ENCODE data around the gene TCERG1L. TPM values are rescaled to one million over a fixed set of nuclear protein-coding genes. Genes with fewer than 3 reads are reported as not detected.

Gene TCERG1L
- total and polyA plus RNA-seq, 4 donors = 0.02 to 0.09 (median 0.08) TPM; not detected in 1

DNA sequence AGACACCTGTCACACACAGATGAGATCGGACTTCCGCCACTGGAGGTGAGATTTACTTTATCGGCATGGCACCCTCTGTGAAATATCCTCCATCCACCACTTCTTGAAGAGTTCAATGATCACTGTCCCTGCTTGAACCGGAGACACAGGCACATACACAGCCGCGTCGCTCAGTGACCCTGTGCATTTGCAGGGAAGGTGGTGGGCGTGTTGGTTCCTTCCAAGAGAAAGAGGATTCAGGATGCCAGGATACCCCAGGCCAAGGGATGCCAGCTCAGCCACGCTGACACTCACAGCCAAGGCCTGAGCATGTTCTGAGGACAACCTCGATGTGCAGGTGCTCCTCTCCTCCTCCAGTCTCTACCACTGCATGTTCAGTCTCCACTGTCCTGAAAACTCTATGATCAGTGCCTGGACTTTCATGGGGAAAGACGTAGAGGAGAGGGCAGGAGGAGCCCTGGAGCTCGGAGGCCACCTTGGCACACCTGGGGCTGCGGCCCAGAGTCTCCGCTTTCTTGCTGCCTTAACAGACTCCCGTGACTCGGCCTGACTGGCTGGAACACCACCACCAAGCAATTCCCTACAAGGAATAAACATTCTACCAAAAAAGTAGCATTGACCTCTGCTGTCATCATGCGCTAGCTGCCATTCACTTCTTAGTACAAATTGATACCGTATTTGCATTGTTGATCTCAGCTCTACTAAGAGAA is 115.2 kb downstream of the TCERG1L start:
- Histone ChIP-seq H3K27me3 (ENCODE audit: control insufficient read depth in 3 of 3, insufficient read depth in 3 of 3, low read length in 2 of 3) (peaks cover 0 to 3% (median 0%) of the 10 kb centered on the region in 3 donors), H3K27ac (ENCODE audit: low read depth in 1 of 2, low read length in 1 of 2) (no peak overlapping the region), H3K9ac (ENCODE audit: insufficient read depth in 1 of 2, low read length in 2 of 2) (no peak overlapping the region), H3K4me1 (ENCODE audit: control insufficient read depth in 5 of 5, insufficient read depth in 5 of 5, low read length in 5 of 5) (no peaks in the 10 kb centered on the region), H3K9me3 (ENCODE audit: control insufficient read depth in 4 of 4, insufficient read depth in 3 of 4, low read length in 3 of 4) (peaks cover 0 to 6% (median 2%) of the 10 kb centered on the region in 4 donors), H3K36me3 (ENCODE audit: control insufficient read depth in 4 of 4, insufficient read depth in 4 of 4, low read length in 4 of 4) (no peaks in the 10 kb centered on the region), H3K4me3 (no peak overlapping the region)
- TF ChIP-seq, protein P1, sequence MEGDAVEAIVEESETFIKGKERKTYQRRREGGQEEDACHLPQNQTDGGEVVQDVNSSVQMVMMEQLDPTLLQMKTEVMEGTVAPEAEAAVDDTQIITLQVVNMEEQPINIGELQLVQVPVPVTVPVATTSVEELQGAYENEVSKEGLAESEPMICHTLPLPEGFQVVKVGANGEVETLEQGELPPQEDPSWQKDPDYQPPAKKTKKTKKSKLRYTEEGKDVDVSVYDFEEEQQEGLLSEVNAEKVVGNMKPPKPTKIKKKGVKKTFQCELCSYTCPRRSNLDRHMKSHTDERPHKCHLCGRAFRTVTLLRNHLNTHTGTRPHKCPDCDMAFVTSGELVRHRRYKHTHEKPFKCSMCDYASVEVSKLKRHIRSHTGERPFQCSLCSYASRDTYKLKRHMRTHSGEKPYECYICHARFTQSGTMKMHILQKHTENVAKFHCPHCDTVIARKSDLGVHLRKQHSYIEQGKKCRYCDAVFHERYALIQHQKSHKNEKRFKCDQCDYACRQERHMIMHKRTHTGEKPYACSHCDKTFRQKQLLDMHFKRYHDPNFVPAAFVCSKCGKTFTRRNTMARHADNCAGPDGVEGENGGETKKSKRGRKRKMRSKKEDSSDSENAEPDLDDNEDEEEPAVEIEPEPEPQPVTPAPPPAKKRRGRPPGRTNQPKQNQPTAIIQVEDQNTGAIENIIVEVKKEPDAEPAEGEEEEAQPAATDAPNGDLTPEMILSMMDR (IDR thresholded peaks at IDR 0.05; ENCODE audit: control extremely low read depth, extremely low read depth) = no peak
- 86 to 94% methylated on average over 18 of the region's 18 CpGs for WGBS, 2 donors
- DNase-seq = no peak
- no peak for ATAC-seq (ENCODE audit: insufficient read depth, low FRiP score)

DNA sequence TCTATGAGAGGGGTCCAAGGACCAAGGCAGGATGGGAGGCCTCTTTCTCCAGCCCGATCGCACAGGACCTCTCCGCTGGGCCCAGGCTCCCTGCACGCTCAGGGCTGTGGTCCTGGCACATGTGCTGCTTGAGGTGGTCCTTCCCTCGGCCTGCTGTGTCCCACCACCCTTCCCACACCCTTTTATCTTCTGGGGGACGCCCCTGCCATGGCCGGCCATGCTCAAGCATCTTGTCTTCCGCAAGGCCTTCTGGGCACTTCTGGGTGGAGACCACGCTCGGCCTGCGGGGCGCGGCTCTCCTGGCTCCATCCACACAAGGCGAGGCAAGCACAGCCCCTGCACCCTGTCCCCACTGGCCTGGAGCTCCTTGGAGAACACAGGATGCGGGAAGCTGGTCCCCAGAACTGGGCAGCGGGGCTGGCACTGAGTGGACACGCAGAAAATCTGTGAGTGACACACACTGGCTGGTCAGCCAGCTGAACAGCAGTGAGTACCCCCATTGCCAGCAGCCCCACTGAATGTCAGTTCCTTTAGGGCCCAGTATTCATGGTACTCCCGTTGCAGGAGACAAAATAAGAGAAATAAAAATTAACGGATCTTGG is 115.9 kb downstream of the TCERG1L start:
- ATAC-seq (ENCODE audit: insufficient read depth, low FRiP score) = no peak
- H3K27ac ChIP-seq (ENCODE audit: low read depth in 1 of 2, low read length in 1 of 2) = no peak overlapping the region
- no peaks in the 10 kb centered on the region for H3K36me3 ChIP-seq (ENCODE audit: control insufficient read depth in 4 of 4, insufficient read depth in 4 of 4, low read length in 4 of 4)
- no peak for DNase-seq
- H3K27me3 ChIP-seq (ENCODE audit: control insufficient read depth in 3 of 3, insufficient read depth in 3 of 3, low read length in 2 of 3) = peaks cover 0 to 3% (median 0%) of the 10 kb centered on the region in 3 donors
- no peak overlapping the region for H3K4me3 ChIP-seq
- 84 to 85% methylated on average over 19 of the region's 19 CpGs for WGBS, 2 donors
- no peaks in the 10 kb centered on the region for H3K4me1 ChIP-seq (ENCODE audit: control insufficient read depth in 5 of 5, insufficient read depth in 5 of 5, low read length in 5 of 5)
- no peak overlapping the region for H3K9ac ChIP-seq (ENCODE audit: insufficient read depth in 1 of 2, low read length in 2 of 2)
- TF ChIP-seq, protein P1 (IDR thresholded peaks at IDR 0.05; ENCODE audit: control extremely low read depth, extremely low read depth) = no peak
- H3K9me3 ChIP-seq (ENCODE audit: control insufficient read depth in 4 of 4, insufficient read depth in 3 of 4, low read length in 3 of 4) = peaks cover 0 to 6% (median 2%) of the 10 kb centered on the region in 4 donors

DNA sequence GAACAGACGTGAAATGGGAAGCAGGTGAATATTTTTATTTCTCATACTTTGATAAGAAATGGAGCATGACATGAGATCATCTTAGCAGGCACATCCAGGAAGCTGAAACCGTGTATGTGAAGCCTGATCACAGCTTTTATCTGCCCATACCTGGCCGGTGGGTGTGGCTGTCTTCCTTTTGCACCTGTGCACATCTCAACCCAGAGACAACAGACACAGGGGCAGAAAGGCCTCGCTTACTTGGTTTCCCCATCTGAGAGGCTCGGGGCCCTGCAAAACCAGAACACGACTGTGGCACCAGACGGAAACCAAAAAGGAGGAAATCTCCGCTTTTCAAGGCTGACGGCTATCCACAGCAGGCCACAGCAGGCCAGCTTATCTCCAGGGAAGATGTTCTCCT is 116.4 kb downstream of the TCERG1L start:
- DNase-seq (no peak), ATAC-seq (ENCODE audit: insufficient read depth, low FRiP score) (no peak)
- Histone ChIP-seq H3K27me3 (ENCODE audit: control insufficient read depth in 3 of 3, insufficient read depth in 3 of 3, low read length in 2 of 3) (peaks cover 0 to 3% (median 0%) of the 10 kb centered on the region in 3 donors), H3K36me3 (ENCODE audit: control insufficient read depth in 4 of 4, insufficient read depth in 4 of 4, low read length in 4 of 4) (no peaks in the 10 kb centered on the region), H3K4me3 (no peak overlapping the region), H3K4me1 (ENCODE audit: control insufficient read depth in 5 of 5, insufficient read depth in 5 of 5, low read length in 5 of 5) (no peaks in the 10 kb centered on the region), H3K9me3 (ENCODE audit: control insufficient read depth in 4 of 4, insufficient read depth in 3 of 4, low read length in 3 of 4) (peaks cover 0 to 6% (median 2%) of the 10 kb centered on the region in 4 donors), H3K27ac (ENCODE audit: low read depth in 1 of 2, low read length in 1 of 2) (no peak overlapping the region), H3K9ac (ENCODE audit: insufficient read depth in 1 of 2, low read length in 2 of 2) (no peak overlapping the region)
- TF ChIP-seq, protein P1 (IDR thresholded peaks at IDR 0.05; ENCODE audit: control extremely low read depth, extremely low read depth) = no peak
- 84 to 85% methylated on average over 9 of the region's 9 CpGs for WGBS, 2 donors

Measured in lung (tissue), 12 donors.